C4-2B (cell line): Measurements from ENCODE around the gene NMNAT2.

Experiments
- H3K27ac ChIP-seq: fragments of 450-650 bp; 2 replicates; pipeline ENCODE4 v1.5.1; 2017
- ZFX ChIP-seq: fragments of 450-650 bp; IDR thresholded peaks from 2 replicates; pipeline ENCODE4 v1.6.1; 2017
- TF ChIP-seq, protein P1 (sequence below): fragments of 450-650 bp; conservative IDR thresholded peaks from 2 replicates; pipeline ENCODE4 v1.5.1; 2017; ENCODE audit warnings: mild to moderate bottlenecking

NMNAT2 gene

DNA sequence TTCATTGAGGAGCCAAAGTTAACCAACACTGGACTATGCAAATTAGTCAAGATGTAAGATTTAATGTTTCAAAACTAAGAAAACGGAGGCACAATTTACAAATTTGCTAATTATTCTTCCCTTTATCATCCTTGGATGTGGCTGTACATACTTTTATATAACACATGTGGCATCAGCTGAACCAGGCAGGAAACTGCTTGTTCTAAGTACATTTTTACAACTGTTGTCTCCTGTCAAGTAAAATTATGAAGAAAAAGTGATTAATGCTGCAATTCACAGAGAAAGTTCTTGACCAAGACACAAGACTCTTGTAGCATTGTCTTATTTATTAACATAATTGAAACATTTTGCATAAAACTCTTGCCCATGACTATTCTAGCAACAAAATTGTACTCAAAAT lies 170.2 kb downstream of the NMNAT2 start:
- TF ChIP-seq, protein P1, sequence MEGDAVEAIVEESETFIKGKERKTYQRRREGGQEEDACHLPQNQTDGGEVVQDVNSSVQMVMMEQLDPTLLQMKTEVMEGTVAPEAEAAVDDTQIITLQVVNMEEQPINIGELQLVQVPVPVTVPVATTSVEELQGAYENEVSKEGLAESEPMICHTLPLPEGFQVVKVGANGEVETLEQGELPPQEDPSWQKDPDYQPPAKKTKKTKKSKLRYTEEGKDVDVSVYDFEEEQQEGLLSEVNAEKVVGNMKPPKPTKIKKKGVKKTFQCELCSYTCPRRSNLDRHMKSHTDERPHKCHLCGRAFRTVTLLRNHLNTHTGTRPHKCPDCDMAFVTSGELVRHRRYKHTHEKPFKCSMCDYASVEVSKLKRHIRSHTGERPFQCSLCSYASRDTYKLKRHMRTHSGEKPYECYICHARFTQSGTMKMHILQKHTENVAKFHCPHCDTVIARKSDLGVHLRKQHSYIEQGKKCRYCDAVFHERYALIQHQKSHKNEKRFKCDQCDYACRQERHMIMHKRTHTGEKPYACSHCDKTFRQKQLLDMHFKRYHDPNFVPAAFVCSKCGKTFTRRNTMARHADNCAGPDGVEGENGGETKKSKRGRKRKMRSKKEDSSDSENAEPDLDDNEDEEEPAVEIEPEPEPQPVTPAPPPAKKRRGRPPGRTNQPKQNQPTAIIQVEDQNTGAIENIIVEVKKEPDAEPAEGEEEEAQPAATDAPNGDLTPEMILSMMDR, result no peak
- TF ChIP-seq ZFX, result no peak
- no peak overlapping the region for H3K27ac ChIP-seq

DNA sequence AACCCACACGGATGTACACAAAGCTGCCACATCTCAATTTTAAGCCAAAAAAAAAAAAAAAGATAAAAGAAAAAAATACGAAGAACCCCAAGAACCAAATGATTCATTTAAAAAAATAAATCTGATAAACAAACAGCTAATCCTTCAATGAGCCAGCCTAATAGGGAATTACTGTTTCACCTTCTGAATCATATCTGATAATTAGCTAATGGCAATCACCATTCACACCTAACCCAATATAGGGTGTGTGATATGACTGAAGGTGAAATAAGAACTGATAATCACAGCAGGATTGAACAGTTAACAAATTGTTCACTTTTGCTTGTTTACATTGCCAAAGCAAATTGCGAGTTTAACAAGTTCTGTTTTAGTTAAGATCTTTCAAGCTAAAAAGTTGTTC lies 170.7 kb downstream of the NMNAT2 start:
- no peak overlapping the region for H3K27ac ChIP-seq
- TF ChIP-seq ZFX, result no peak
- TF ChIP-seq, protein P1, result no peak

DNA sequence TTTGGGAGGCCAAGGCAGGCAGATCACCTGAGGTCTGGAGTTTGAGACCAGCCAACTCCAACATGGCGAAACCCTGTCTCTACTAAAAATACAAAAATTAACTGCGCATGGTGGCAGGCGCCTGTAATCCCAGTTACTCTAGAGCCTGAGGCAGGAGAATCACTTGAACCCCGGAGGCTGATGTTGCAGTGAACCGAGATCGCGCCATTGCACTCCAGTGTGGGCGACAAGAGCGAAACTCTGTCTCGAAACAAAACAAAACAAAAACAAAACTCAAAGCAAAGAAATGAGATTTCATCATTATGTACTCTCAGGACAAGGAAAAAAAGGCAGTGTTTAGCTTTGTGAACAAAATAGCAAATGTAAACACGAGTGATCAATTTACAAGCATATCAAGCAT lies 171.1 kb downstream of the NMNAT2 start:
- no peak overlapping the region for H3K27ac ChIP-seq
- TF ChIP-seq, protein P1, result no peak

DNA sequence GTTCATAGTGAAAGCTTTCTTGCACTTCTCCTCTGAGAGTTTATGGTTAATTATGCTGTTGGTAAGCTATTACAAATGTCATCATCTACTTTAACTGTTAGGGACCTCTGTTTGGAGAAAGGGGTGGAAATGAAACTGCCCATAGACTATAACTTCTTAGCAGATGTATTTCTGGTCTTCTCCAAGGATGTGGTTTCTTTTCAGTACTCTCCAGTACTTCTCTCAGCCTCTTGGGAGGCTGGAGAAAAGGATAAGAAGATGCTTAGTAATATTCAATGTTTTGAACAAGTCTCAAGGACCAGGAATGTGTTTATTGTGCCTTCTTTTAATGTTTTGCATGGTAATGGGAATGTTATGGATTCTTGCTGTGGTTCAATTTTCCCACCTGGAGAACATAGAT lies 171.7 kb downstream of the NMNAT2 start:
- TF ChIP-seq, protein P1, result no peak
- TF ChIP-seq ZFX, result no peak
- no peak overlapping the region for H3K27ac ChIP-seq

DNA sequence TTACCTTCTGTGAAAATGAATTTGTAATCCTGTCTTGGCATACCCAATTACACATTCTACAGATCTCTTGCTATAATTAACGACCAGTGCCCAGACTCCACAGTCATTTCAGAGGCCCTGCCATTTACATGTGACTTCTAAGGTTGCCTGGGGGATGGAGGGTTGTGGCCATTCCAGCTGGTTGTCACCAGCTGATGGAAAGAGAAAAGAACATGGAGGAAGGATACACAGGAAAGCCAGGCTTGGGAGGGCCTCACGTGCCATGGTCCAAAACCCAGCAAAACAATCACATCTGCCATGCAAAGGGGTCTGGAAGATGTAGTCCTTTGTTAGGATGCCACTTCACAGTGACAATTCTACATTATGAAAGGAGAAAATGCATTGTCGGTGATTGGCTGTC lies 172.8 kb downstream of the NMNAT2 start:
- H3K27ac ChIP-seq, result no peak overlapping the region
- TF ChIP-seq, protein P1, result no peak
- no peak for TF ChIP-seq ZFX

DNA sequence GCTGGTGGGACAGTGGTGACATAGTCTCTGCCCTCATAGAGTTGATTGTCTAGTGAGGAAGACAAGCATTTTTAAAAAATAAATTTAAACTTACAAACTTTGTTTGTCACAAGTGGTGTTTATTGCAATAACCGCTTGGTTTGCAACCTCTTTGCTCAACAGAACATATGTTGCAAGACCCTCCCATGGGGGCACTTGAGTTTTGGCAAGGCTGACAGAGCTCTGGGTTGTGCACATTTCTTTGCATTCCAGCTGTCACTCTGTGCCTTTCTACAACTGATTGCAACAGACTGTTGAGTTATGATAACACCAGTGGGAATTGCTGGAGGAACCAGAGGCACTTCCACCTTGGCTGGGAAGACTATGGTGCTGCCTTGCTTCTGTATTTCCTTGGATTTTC lies 173.7 kb downstream of the NMNAT2 start:
- no peak overlapping the region for H3K27ac ChIP-seq
- TF ChIP-seq, protein P1, result no peak
- no peak for TF ChIP-seq ZFX

DNA sequence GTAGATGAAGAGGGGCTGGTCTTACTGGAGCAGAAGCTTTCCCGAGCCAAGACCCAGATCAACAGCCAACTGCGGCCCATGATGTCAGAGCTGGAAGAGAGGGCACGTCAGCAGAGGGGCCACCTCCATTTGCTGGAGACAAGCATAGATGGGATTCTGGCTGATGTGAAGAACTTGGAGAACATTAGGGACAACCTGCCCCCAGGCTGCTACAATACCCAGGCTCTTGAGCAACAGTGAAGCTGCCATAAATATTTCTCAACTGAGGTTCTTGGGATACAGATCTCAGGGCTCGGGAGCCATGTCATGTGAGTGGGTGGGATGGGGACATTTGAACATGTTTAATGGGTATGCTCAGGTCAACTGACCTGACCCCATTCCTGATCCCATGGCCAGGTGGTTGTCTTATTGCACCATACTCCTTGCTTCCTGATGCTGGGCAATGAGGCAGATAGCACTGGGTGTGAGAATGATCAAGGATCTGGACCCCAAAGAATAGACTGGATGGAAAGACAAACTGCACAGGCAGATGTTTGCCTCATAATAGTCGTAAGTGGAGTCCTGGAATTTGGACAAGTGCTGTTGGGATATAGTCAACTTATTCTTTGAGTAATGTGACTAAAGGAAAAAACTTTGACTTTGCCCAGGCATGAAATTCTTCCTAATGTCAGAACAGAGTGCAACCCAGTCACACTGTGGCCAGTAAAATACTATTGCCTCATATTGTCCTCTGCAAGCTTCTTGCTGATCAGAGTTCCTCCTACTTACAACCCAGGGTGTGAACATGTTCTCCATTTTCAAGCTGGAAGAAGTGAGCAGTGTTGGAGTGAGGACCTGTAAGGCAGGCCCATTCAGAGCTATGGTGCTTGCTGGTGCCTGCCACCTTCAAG lies 174.8 kb downstream of the NMNAT2 start:
- no peak overlapping the region for H3K27ac ChIP-seq
- TF ChIP-seq, protein P1, result no peak
- TF ChIP-seq ZFX, result no peak
